Upper lobe of right lung (tissue), 1 donor: Measurements from ENCODE around the gene ZNF600. TPM values are rescaled to one million over a fixed set of nuclear protein-coding genes. Genes with fewer than 3 reads are reported as not detected.
"Not testable (repeated sequence)": the region's sequence is repeated elsewhere in the genome, so short reads cannot be mapped to it uniquely, and the experiment has no call there.

Source experiments
- ATAC-seq: fragments of 200-7000 bp; cut with Tn5 transposase; one replicate; pipeline ENCODE4 v1.9.1; 2020; ENCODE audit warnings: mild to moderate bottlenecking, moderate library complexity
- DNase-seq: peaks from one replicate; pipeline ENCODE4 v3.0.0-alpha.2; 2020
- H3K27ac ChIP-seq: fragments of 200-600 bp; one replicate; pipeline ENCODE4 v1.8.0; 2022
- H3K27me3 ChIP-seq: fragments of 200-600 bp; one replicate; pipeline ENCODE4 v1.8.0; 2022; ENCODE audit warnings: mild to moderate bottlenecking
- H3K36me3 ChIP-seq: fragments of 200-600 bp; one replicate; pipeline ENCODE4 v1.8.0; 2022
- H3K4me1 ChIP-seq: fragments of 200-600 bp; one replicate; pipeline ENCODE4 v1.8.0; 2022
- H3K4me3 ChIP-seq: fragments of 200-600 bp; one replicate; pipeline ENCODE4 v1.8.0; 2022; ENCODE audit warnings: mild to moderate bottlenecking
- H3K9me3 ChIP-seq: fragments of 200-600 bp; one replicate; pipeline ENCODE4 v1.8.0; 2022
- intact Hi-C: fragments of 100-400 bp; cut with DNase I; formaldehyde crosslinking; loops from one replicate; pipeline ENCODE4 v1.11.0; 2022
- total RNA-seq: library from RNA; stranded (reverse); fragmentation: NEBNext Ultra II Directional; extraction: Animal tissue kit (Norgen Biotek cat#: 25700); gene quantifications from one replicate; pipeline ENCODE4 v1.2.1, GENCODE V29; 2021
- TF ChIP-seq, protein P1 (sequence below): fragments of 200-600 bp; IDR thresholded peaks from one replicate; pipeline ENCODE4 v1.8.0; 2022; ENCODE audit warnings: antibody characterized with exemption
- donor health status: DM: no; HTN: yes; CAD: no; lungs with severe emphysema.

Gene ZNF600
- total RNA-seq, 1 donor from 2014 or later = 13.1 TPM

DNA sequence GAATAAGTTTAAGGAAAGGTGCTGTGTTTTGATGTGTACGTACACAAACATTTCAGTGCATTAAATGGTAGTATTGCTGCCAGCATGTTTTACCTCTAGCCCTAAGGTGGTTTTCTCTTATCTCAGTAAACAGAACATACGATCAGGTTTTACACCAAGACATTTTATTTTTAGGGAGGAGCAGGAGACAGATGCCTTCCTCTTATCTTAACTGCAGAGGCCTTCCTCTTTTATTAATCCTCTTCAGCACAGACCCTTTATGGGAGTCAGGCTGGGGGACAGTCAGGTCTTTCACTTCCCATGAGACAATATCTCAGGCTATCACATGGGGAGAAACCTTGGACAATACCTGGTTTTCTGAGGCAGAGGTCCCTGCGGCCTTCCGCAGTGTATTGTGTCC is 36.8 kb downstream of the ZNF600 start:
- Histone ChIP-seq H3K27ac (no peak overlapping the region), H3K9me3 (no peaks in the 10 kb centered on the region), H3K4me3 (no peak overlapping the region), H3K36me3 (no peaks in the 10 kb centered on the region), H3K4me1 (no peaks in the 10 kb centered on the region), H3K27me3 (no peaks in the 10 kb centered on the region)
- ATAC-seq (no peak), DNase-seq (no peak)
- intact Hi-C loops = no loop called here
- TF ChIP-seq, protein P1, sequence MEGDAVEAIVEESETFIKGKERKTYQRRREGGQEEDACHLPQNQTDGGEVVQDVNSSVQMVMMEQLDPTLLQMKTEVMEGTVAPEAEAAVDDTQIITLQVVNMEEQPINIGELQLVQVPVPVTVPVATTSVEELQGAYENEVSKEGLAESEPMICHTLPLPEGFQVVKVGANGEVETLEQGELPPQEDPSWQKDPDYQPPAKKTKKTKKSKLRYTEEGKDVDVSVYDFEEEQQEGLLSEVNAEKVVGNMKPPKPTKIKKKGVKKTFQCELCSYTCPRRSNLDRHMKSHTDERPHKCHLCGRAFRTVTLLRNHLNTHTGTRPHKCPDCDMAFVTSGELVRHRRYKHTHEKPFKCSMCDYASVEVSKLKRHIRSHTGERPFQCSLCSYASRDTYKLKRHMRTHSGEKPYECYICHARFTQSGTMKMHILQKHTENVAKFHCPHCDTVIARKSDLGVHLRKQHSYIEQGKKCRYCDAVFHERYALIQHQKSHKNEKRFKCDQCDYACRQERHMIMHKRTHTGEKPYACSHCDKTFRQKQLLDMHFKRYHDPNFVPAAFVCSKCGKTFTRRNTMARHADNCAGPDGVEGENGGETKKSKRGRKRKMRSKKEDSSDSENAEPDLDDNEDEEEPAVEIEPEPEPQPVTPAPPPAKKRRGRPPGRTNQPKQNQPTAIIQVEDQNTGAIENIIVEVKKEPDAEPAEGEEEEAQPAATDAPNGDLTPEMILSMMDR = no peak

DNA sequence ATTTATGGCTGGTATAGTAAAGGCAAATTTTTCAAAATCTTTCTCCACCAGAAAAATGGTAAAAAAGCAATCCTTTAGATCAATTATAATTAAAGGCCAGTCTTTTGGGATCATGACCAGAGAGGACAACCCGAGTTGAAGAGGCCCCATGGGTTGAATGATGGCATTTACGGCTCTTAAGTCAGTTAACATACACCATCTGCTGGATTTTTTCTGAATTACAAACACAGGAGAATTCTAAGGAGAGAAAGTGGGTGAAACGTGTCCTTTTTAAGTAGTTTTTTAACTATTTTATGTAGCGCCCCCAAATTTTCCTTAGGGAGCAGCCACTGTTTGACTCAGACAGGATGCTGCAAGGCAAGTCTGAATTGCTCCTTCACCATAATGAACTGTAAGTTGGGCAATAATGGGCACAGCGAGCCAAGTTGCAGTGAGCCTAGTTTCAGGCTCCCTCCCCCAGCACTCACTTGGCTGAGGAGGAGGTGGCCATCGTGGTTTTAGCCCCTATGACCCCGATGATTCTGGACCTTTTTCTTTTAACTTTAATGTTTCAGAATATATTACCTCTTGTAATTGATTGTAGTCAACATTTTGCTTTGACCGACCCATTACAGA is 38.1 kb downstream of the ZNF600 start:
- no peaks in the 10 kb centered on the region for H3K36me3 ChIP-seq
- intact Hi-C loops = no loop called here
- H3K4me1 ChIP-seq = no peaks in the 10 kb centered on the region
- H3K27me3 ChIP-seq = no peaks in the 10 kb centered on the region
- no peak overlapping the region for H3K4me3 ChIP-seq
- H3K27ac ChIP-seq = no peak overlapping the region
- ATAC-seq (peak; percentile 48), DNase-seq (no peak)
- no peaks in the 10 kb centered on the region for H3K9me3 ChIP-seq
- TF ChIP-seq, protein P1 = peak; percentile 35

GRCh38 chr19:52745919-52746318 is 40.7 kb downstream of the ZNF600 start:
- intact Hi-C loops, H3K27ac ChIP-seq, DNase-seq, H3K27me3 ChIP-seq, H3K36me3 ChIP-seq, H3K9me3 ChIP-seq, H3K4me1 ChIP-seq, ATAC-seq, H3K4me3 ChIP-seq: not testable (repeated sequence)

DNA sequence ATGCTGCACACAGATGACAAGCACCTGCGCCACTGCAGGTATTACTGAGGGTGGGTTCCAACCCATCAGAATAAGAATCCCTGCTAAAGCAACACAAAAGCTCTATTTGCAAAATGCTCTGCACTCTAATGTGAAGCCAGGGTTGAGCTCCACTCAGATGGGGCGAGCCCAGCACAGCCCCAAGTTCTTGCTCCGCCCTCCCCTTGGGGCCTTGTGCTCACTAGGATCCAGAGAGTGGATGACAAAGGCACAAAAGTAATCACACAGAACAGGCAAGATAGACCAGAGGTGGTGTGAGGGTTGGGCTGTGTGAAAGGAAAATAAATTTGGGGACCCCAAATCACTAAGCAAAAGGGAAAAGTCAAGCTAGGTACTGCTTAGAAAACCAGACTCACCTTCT is 43.5 kb downstream of the ZNF600 start:
- no peaks in the 10 kb centered on the region for H3K4me1 ChIP-seq
- H3K27ac ChIP-seq = no peak overlapping the region
- ATAC-seq (no peak), DNase-seq (no peak)
- H3K36me3 ChIP-seq = no peaks in the 10 kb centered on the region
- H3K4me3 ChIP-seq = no peak overlapping the region
- H3K9me3 ChIP-seq = no peaks in the 10 kb centered on the region
- no peaks in the 10 kb centered on the region for H3K27me3 ChIP-seq
- TF ChIP-seq, protein P1 = no peak
- intact Hi-C loops = no loop called here

GRCh38 chr19:52742516-52742915 is 44.1 kb downstream of the ZNF600 start:
- H3K4me1 ChIP-seq = no peaks in the 10 kb centered on the region
- ATAC-seq = no peak
- TF ChIP-seq, protein P1 = no peak
- H3K27ac ChIP-seq = no peak overlapping the region
- intact Hi-C loops = no loop called here
- no peaks in the 10 kb centered on the region for H3K27me3 ChIP-seq
- DNase-seq = no peak
- H3K9me3 ChIP-seq = no peaks in the 10 kb centered on the region
- H3K36me3 ChIP-seq = no peaks in the 10 kb centered on the region
- H3K4me3 ChIP-seq = no peak overlapping the region

DNA sequence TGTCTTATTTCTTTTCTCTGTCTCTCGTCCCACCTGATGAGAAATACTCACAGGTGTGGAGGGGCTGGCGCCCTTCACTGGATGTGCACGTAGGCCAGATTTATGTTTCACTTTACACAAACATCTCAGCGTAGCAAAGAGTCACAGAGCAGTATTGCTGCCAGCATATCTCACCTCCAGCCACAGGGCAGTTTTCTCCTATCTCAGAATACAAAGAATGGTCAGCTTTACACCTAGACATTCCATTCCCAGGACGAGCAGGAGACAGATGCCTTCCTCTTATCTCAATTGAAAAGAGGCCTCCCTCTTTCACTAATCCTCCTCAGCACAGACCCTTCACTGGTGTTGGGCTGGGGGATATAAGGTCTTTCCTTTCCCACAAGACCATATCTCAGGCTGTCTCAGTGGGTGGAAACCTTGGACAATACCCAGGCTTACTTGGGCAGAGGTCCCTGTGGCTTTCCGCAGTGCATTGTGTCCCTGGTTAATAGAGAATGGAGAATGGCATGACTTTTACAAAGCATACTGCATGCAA is 44.6 kb downstream of the ZNF600 start:
- TF ChIP-seq, protein P1 = no peak
- Histone ChIP-seq H3K4me3 (no peak overlapping the region), H3K4me1 (no peaks in the 10 kb centered on the region), H3K36me3 (no peaks in the 10 kb centered on the region), H3K27ac (no peak overlapping the region), H3K9me3 (no peaks in the 10 kb centered on the region), H3K27me3 (no peaks in the 10 kb centered on the region)
- ATAC-seq (no peak), DNase-seq (no peak)
- intact Hi-C loops = no loop called here

DNA sequence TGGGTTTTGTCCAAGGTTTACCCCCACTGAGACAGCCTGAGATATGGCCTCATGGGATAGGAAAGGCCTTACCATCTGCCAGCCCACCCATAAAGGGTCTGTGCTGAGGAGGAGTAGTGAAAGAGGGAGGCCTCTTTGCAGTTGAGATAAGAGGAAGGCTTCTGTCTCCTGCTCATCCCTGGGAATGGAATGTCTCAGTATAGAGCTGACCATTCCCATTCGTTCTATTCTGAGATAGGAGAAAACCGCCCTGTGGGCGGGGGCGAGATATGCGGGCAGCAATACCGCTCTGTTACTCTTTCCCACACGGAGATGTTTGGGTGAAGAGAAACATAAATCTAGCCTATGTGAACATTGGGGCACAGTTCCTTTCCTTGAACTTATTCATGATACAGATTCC is 45.2 kb downstream of the ZNF600 start:
- DNase-seq, ATAC-seq, intact Hi-C loops: not testable (repeated sequence)

More for the DNA sequence above, 45.2 kb downstream of the ZNF600 start:
- H3K27me3 ChIP-seq, H3K4me3 ChIP-seq, H3K36me3 ChIP-seq, H3K27ac ChIP-seq, H3K9me3 ChIP-seq, H3K4me1 ChIP-seq: not testable (repeated sequence)
